T-helper 1 cell treated with Interleukin-12 subunit alpha and Interleukin-12 subunit beta and Interleukin-4 antibody, amounts not matched to agents 30 ng/mL and 1 ng/mL, for 36 hours (primary cell): ENCODE results near the gene STX16. TPM values are rescaled to one million over a fixed set of nuclear protein-coding genes. Genes with fewer than 3 reads are reported as not detected.
"Not testable (repeated sequence)": the region's sequence is repeated elsewhere in the genome, so short reads cannot be mapped to it uniquely, and the experiment has no call there.

ENCODE experiments used
- intact Hi-C: fragments of 100-400 bp; cut with micrococcal nuclease; formaldehyde crosslinking; loops from one replicate; pipeline ENCODE4 v1.15.1; 2024
- total RNA-seq: library from RNA; stranded (reverse); gene quantifications from 2 replicates; pipeline ENCODE4 v1.2.3, GENCODE V29; 2022

Gene STX16
- total RNA-seq, 1 donor from 2014 or later = 140 TPM

DNA sequence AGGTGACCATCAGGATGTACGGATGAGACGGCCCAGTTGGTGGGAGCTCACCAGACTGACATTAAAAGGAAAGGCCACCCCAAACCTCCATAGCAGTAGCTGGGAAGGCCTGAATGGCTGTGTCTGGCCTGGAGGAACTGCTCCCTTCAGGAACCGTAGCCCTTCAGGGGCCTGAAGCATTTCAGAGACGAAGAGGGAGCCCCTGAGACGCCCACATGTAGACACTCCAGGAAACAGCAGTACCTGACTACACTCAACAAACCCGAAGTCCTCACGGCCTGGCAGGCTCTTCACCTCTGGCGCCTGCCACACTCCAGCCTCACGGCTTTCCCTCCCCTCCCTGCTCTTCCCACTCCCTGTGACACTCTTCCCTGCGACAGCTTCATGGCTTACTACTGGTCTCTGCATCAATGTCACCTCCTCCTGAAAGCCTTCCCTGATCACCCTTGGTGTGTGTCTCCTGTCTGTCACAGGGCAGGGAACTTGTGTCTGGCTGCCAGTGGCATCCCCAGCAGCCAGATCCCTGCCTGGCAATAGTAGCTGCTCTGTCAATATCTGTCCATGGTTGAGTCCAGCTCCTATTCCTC is 14.6 kb upstream of the STX16 start:
- intact Hi-C loops = no loop called here

GRCh38 chr20:58636983-58637421 is 14.1 kb upstream of the STX16 start:
- intact Hi-C loops = no loop called here

DNA sequence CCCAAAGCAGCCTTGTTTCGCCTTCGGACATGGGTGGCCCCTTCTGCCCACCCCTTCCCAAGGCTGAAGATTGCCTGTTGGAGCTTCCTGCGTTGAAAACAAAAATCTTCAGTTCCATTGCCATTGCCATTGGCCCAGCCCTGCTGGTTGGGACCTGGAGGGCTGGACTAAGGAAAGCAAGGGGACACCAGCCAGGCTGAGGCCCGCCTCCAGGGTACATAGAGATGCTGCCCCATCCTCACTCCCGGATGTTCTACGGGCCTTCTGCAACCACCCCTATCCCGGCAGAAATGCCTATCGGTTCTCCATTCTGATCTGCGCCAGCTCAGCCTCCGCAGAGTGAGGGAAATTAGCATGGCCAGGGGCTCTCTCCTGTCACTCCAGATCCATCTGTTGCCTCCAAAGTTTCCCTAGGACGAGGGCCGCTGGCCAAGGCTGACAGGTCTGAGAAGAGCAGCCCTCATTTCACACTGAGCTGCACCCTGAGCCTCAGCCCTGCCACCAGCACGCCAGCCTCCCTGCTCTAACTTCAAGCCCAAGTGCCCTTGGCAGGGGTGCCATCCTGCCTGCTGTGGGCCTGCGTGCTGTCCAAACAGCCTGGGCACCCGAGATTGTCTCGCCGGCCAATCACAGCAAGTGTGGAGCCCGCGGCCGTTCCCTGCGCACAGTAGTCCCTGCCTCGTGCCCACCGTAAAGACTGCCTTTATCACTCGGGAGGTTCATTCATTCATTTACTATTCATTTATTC is 13.4 kb upstream of the STX16 start:
- intact Hi-C loops = no loop called here

- intact Hi-C loops = no loop called here
These were observed 12.5 kb upstream of the STX16 start for GRCh38 chr20:58638467-58639181.

GRCh38 chr20:58639182-58640146 is 11.6 kb upstream of the STX16 start:
- intact Hi-C loops = no loop called here

DNA sequence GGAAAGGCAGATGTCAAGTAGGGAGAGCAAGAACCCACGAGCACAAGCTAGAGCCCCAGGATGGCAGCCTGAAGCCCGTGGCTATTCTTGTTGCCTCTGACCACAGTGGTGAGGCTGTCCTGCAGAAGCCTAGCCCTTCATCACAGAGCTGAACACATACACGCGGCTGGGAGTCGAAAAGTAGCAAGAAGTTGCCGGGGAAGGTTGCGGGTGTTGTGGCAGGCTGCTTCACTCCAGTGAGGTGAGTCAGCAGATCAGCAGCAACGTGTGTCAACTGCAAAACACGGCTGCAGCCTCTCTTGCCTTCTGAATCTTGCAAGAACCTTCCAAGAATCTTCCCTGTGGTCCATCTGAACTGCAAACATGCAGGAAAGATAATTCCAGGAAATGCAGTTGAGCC is 10.6 kb upstream of the STX16 start:
- intact Hi-C loops = no loop called here

DNA sequence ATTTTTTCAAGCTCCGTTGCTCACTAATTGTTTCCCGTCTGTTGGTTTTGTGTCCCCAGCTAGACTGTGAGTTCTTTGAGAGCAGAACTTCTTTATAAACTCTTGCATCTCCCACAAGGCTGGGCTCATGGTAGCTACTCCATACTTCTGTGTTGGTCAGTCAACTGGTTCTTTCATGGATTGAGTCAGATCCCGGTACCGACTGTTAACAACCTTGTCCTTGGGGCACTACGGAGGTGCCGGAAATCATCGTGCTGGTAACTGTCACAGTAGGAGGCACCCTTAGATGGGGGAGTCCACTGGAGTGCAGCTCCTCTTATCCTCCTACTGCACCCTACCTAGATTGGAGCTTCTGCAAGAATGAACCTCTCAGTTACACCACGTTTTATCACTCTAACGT is 8.6 kb upstream of the STX16 start:
- intact Hi-C loops = no loop called here

DNA sequence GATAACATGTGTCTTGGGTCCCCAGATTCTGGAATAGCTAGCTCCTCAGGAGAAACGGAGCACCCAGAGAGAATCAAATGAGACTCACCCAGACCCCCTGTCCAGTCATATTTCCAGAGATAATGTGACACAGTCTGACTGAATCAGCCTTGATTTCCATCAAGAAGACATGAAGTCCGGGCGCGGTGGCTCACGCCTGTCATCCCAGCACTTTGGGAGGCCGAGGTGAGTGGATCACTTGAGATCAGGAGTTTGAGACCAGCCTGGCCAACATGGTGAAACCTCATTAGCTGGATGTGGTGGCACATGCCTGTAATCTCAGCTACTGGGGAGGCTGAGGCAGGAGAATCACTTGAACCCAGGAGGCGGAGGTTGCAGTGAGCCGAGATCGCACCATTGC is 8.2 kb upstream of the STX16 start:
- intact Hi-C loops = not testable (repeated sequence)

- intact Hi-C loops = loop anchor here (5.0 kb wide), 1 partner anchor 442 kb away; no protein-coding TSS in a partner anchor
These were observed 5.6 kb upstream of the STX16 start for GRCh38 chr20:58645412-58645968.

DNA sequence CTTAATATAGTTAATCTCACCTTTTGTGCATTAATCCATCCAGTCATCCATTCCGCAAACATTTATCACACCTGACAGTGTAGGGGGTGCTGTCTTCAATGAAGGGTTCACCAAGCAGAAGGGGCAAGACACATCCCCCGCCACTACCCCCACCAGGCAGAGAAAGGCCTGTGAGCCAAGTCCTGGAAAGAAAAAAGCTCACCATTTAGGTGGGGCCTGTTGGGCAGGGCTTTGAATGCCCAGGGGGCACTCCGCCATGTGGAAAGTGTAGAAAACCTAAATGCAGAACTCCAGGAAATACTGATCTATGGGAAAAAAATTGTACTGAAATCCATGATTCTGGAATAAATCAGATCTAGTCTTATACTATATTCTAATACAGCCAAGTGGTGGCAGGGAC is 4.8 kb upstream of the STX16 start:
- intact Hi-C loops = loop anchor here (5.0 kb wide), 1 partner anchor 441 kb away; no protein-coding TSS in a partner anchor

- intact Hi-C loops = loop anchor here (1.0 to 5.0 kb wide), 3 partner anchors 193 to 441 kb away; partner anchors contain the start of gene GNAS
These were observed 4.4 kb upstream of the STX16 start for GRCh38 chr20:58646703-58647102.

DNA sequence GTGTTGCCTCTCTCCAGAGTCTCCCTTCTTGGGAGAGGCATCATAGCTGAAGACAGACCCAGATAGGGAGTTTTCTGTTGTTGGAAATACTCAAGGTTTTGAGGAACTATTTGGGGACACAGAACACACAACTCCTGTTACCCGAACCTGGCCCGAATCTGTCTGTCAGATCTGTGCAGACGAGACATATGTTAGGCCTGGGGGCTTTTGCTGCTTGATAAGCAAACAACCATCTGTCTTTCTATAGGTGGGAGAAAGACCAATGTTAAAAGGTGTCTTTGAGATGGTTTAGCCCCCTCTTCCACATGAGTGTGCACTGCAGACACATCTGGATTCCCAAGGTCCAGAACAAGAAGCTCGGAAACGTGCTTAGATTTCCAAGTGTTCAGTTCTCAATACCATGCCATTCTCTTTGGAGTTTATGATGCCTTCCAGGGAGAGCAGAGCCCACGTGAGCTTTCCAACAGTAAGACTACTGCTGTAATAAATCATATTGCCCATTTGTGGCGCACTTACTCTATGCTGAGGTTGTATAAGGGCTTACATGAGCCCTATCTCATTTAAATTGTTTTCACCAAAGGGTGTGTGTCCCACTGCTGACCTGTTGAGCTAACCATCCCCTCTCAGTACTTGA is 3.8 kb upstream of the STX16 start:
- intact Hi-C loops = loop anchor here (1.0 to 5.0 kb wide), 3 partner anchors 192 to 440 kb away; partner anchors contain the start of gene GNAS

GRCh38 chr20:58647796-58648501 is 3.1 kb upstream of the STX16 start:
- intact Hi-C loops = loop anchor here (1.0 to 5.0 kb wide), 3 partner anchors 191 to 439 kb away; partner anchors contain the start of gene GNAS

GRCh38 chr20:58648502-58648825 is 2.6 kb upstream of the STX16 start:
- intact Hi-C loops = loop anchor here (5.0 kb wide), 1 partner anchor 439 kb away; no protein-coding TSS in a partner anchor

GRCh38 chr20:58649288-58650180 is 1.5 kb upstream of the STX16 start:
- intact Hi-C loops = loop anchor here (1.0 to 10.0 kb wide), 4 partner anchors 243 to 1293 kb away; partner anchors contain the start of genes FAM217B, PMEPA1 and PPP1R3D

- intact Hi-C loops = loop anchor here (1.0 to 10.0 kb wide), 3 partner anchors 242 to 1292 kb away; partner anchors contain the start of genes FAM217B, PMEPA1 and PPP1R3D
These were observed 805 bp upstream of the STX16 start for GRCh38 chr20:58650181-58650775.

- intact Hi-C loops = loop anchor here (1.0 to 10.0 kb wide), 4 partner anchors 52 to 1291 kb away; partner anchors contain the start of genes FAM217B, NELFCD, PMEPA1 and PPP1R3D
These were observed 469 bp downstream of the STX16 start for GRCh38 chr20:58651559-58651945.
